Measurements from ENCODE around the gene LMBRD2. TPM values are rescaled to one million over a fixed set of nuclear protein-coding genes. Genes with fewer than 3 reads are reported as not detected.

Gene LMBRD2
- total RNA-seq, 1 donor from 2014 or later = 12.1 TPM

DNA sequence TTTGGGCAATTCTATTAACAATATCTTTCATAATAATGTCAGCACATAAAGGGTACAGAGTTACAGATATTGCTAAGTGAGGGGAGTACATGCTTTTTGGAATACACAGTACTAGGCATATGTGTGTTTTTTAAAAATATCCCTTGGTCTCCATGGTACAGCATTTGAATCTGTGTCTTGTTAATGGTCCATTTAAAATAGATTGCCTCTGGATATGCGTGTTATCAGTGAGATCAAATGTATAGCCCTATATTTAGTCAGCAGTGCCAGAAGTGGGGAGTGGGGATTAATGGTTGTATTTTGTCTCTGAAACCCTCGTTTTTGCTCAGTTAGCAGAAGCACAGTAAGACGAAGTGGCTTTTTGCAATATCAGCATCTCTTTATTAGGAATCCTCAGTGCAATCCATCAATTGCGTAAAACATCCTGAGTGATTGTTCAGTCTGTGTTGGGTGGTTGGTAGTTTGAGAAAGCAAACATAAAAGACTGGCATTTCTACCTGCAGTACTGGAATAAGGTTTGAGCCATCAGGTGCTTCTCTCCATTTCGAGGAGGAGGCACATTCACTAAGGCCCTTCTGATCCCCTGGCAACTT, 19.2 kb upstream of the LMBRD2 start:
- DNase-seq = no peak
- Histone ChIP-seq H3K4me3 (no peak overlapping the region), H3K4me1 (no peaks in the 10 kb centered on the region), H3K27me3 (ENCODE audit: low read depth) (no peaks in the 10 kb centered on the region), H3K9me3 (replicated peaks) (no peaks in the 10 kb centered on the region), H3K36me3 (peaks cover 94% of the 10 kb centered on the region), H3K27ac (replicated peaks) (no peak overlapping the region)
- TF ChIP-seq, protein P1, sequence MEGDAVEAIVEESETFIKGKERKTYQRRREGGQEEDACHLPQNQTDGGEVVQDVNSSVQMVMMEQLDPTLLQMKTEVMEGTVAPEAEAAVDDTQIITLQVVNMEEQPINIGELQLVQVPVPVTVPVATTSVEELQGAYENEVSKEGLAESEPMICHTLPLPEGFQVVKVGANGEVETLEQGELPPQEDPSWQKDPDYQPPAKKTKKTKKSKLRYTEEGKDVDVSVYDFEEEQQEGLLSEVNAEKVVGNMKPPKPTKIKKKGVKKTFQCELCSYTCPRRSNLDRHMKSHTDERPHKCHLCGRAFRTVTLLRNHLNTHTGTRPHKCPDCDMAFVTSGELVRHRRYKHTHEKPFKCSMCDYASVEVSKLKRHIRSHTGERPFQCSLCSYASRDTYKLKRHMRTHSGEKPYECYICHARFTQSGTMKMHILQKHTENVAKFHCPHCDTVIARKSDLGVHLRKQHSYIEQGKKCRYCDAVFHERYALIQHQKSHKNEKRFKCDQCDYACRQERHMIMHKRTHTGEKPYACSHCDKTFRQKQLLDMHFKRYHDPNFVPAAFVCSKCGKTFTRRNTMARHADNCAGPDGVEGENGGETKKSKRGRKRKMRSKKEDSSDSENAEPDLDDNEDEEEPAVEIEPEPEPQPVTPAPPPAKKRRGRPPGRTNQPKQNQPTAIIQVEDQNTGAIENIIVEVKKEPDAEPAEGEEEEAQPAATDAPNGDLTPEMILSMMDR (IDR thresholded peaks at IDR 0.05; ENCODE audit: borderline replicate concordance) = no peak
- intact Hi-C loops (cut with micrococcal nuclease) = no loop called here

DNA sequence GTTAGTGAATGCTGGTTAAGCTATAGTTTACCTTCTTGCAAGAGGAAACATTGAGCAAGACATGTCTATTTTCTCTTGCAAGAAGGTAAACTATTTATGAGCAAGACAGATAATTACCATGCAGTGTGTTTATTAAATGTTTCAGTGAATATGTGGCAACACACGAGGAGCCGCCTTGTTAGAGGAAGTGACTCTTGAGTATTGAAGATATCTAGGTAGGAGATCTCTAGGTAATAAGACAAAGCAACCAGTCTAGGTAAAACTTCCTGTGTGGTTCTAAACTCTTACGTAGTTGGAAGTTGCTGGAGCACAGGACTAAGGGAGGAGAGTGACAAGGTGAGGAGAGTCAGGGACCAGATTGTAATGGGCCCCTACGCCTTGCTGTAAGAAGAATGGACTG, 17.1 kb upstream of the LMBRD2 start:
- Histone ChIP-seq H3K4me3 (no peak overlapping the region), H3K4me1 (no peaks in the 10 kb centered on the region), H3K9me3 (replicated peaks) (no peaks in the 10 kb centered on the region), H3K27ac (replicated peaks) (no peak overlapping the region), H3K36me3 (peaks cover 98% of the 10 kb centered on the region), H3K27me3 (ENCODE audit: low read depth) (no peaks in the 10 kb centered on the region)
- intact Hi-C loops (cut with micrococcal nuclease) = no loop called here
- no peak for DNase-seq
- TF ChIP-seq, protein P1 (IDR thresholded peaks at IDR 0.05; ENCODE audit: borderline replicate concordance) = no peak

DNA sequence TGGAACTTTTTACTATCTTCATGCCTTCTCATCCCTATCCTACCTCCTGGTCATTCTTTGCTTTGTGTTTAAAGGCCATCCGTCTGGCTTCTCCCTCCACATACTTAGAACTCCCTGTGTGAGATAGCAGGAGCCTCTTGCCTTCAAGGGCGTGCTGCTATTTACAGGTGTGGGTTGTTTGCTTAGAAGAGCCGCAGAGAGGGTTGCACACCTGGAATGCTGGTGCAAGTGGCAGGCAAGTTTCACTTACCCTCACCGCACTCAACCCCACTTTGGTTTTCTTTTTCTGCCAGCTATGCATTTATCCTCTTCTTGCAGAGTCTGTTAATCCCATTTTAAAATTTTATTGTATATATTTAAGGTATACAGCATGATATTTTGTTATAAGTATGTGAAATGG, 12.8 kb upstream of the LMBRD2 start:
- H3K9me3 ChIP-seq (replicated peaks) = no peaks in the 10 kb centered on the region
- no peaks in the 10 kb centered on the region for H3K27me3 ChIP-seq (ENCODE audit: low read depth)
- peaks cover 86% of the 10 kb centered on the region for H3K36me3 ChIP-seq
- TF ChIP-seq, protein P1 (IDR thresholded peaks at IDR 0.05; ENCODE audit: borderline replicate concordance) = no peak
- intact Hi-C loops (cut with micrococcal nuclease) = no loop called here
- no peak overlapping the region for H3K4me3 ChIP-seq
- no peaks in the 10 kb centered on the region for H3K4me1 ChIP-seq
- no peak overlapping the region for H3K27ac ChIP-seq (replicated peaks)
- no peak for DNase-seq

DNA sequence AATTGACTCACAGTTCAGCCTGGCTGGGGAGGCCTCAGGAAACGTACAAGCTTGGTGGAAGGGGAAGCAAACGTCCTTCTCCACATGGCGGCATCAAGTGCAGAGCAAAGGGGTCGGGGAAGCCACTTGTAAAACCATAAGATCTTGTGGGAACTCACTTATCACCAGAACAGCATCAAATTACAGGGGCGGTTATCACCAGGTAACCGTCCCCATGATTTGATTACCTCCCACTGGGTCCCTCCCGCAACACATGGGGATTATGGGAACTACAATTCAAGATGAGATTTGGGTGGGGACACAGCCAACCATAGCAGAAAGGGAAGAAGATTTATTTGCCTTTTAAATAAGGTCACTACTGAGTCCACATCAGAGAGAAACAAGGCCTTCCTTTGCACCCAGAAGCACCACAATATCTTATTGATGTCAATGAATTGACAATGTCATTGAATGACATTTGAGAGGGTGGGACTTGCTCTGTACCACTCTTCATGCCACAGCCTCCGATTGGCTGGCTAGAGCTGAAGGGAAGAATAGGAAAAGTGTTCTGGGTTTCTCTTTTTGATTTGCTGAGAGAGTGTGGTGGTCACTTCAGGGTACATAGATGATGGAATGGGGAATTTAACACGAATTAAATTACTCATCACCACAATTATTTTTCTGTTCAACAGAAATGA, 11.3 kb upstream of the LMBRD2 start:
- H3K4me1 ChIP-seq = peaks cover 8% of the 10 kb centered on the region
- H3K4me3 ChIP-seq = no peak overlapping the region
- no peaks in the 10 kb centered on the region for H3K9me3 ChIP-seq (replicated peaks)
- peaks cover 77% of the 10 kb centered on the region for H3K36me3 ChIP-seq
- no peak overlapping the region for H3K27ac ChIP-seq (replicated peaks)
- no peaks in the 10 kb centered on the region for H3K27me3 ChIP-seq (ENCODE audit: low read depth)
- intact Hi-C loops (cut with micrococcal nuclease) = no loop called here
- TF ChIP-seq, protein P1 (IDR thresholded peaks at IDR 0.05; ENCODE audit: borderline replicate concordance) = no peak
- DNase-seq = no peak

DNA sequence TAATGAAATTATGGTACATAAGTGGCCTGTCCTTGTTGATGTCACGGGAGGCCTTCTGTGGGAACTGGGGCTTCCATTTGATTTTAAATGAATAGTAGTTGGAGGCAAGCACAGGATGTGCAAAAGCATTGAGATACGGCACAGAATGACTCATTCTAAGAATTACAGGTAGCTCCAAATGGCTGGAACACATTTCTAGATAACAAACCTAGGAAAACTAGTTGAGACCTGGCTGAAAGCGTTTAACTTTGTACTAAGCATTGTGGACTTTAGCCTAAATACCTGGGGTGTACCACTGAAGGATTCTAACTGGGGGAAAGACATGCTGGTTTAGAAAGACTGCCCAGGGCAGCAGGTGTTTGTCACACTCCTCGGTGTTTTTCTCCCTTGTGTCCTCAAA, 9.7 kb upstream of the LMBRD2 start:
- intact Hi-C loops (cut with micrococcal nuclease) = no loop called here

More for the DNA sequence above, 9.7 kb upstream of the LMBRD2 start:
- Histone ChIP-seq H3K27me3 (ENCODE audit: low read depth) (no peaks in the 10 kb centered on the region), H3K4me1 (peaks cover 22% of the 10 kb centered on the region), H3K9me3 (replicated peaks) (no peaks in the 10 kb centered on the region), H3K4me3 (no peak overlapping the region), H3K27ac (replicated peaks) (no peak overlapping the region), H3K36me3 (peaks cover 72% of the 10 kb centered on the region)
- no peak for DNase-seq
- TF ChIP-seq, protein P1 (IDR thresholded peaks at IDR 0.05; ENCODE audit: borderline replicate concordance) = no peak
